OCI-LY7 (cell line): Measurements from ENCODE around the gene RANGRF.

Experiments
- CTCF ChIP-seq: fragments of 200-600 bp; sonication (generic); conservative IDR thresholded peaks from 2 replicates; pipeline ENCODE4 v1.5.1; 2014; ENCODE audit warnings: mild to moderate bottlenecking, antibody characterized with exemption, low read length, moderate library complexity, mixed read lengths
- EZH2phosphoT487 ChIP-seq: fragments of 200-600 bp; sonication (generic); IDR thresholded peaks from 2 replicates; pipeline ENCODE4 v1.6.1; 2018; ENCODE audit warnings: low read depth, borderline replicate concordance, mild to moderate bottlenecking, mixed run types, antibody characterized with exemption, low read length, moderate library complexity, mixed read lengths

- TF ChIP-seq CTCF (no peak), EZH2phosphoT487 (no peak)
Observed at GRCh38 chr17:8318010-8318935, 29.8 kb downstream of the RANGRF start.
